SK-N-MC (cell line): Measurements from ENCODE around the gene ADARB2.

Source experiments
- EZH2 ChIP-seq: fragments of 200-600 bp; sonication (generic); IDR thresholded peaks from one replicate; pipeline ENCODE4 v1.6.1; 2017; ENCODE audit warnings: antibody characterized with exemption
- FOXP2 ChIP-seq: optimal IDR thresholded peaks from 2 replicates; pipeline ENCODE3; 2011; ENCODE audit warnings: mild to moderate bottlenecking, moderate library complexity; ENCODE audit not compliant: insufficient read depth; ENCODE audit errors: extremely low read length, control extremely low read depth

DNA sequence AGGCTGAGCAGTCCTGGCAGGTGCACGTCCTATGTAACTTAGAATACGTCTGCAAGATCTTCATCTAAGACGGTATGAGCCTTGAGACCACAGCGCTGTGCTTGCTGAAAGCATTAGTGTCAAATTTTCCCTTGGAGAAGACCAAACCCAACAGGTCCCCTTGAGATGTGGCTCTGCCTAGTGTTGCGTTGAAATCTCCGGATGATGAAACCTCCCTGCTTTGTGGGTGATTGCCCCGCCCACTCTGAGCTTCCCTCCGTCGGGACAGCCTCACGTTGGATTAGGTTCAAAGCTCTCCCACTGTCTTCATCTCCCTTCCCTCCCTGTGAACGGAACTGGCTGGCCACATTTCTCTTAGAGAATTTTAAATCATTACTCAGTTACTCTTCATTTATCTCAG lies 102.0 kb downstream of the ADARB2 start:
- no peak for TF ChIP-seq EZH2
- no peak for TF ChIP-seq FOXP2
